Cardiac fibroblast (primary cell): ENCODE results near the gene JOSD1.

Experiments
- DNase-seq, 2 donors: peaks; one replicate each; pipeline versions ENCODE4 v3.0.0 to v3.0.0-alpha.2; 2010; ENCODE audit warnings: low read depth in 2 of 2
- H3K4me3 ChIP-seq, 2 donors: replicated peaks in 1 of 2; 1 replicate in 1 of 2; 2 replicates in 1 of 2; pipeline ENCODE4 v1.5.1; 2011; ENCODE audit warnings: low read depth in 2 of 2, low read length in 2 of 2, mild to moderate bottlenecking in 2 of 2, moderate library complexity in 1 of 2
- TF ChIP-seq, protein P1 (sequence below): IDR thresholded peaks from one replicate; pipeline ENCODE4 v1.5.1; 2011; ENCODE audit warnings: low read depth, mild to moderate bottlenecking, low read length, inconsistent platforms

The JOSD1 gene

DNA sequence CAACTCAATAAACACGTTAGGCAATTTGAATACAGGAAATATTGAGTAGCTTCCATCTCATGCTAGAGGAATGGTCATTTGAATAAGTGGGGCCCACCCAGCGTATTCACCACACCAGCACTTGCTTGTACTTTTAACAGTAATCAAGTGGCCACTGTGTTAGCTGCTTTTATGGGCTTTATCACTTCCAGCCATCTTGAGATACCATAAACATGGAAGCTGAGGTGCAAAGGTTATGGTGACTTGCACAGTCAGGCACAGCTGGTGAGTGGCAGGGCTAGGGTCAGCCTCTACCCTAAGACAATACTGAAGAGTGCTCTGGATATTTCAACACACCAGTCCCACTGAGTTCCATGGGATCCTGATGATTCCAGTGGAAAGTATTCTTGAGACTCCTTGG, 6.7 kb downstream of the JOSD1 start:
- TF ChIP-seq, protein P1, sequence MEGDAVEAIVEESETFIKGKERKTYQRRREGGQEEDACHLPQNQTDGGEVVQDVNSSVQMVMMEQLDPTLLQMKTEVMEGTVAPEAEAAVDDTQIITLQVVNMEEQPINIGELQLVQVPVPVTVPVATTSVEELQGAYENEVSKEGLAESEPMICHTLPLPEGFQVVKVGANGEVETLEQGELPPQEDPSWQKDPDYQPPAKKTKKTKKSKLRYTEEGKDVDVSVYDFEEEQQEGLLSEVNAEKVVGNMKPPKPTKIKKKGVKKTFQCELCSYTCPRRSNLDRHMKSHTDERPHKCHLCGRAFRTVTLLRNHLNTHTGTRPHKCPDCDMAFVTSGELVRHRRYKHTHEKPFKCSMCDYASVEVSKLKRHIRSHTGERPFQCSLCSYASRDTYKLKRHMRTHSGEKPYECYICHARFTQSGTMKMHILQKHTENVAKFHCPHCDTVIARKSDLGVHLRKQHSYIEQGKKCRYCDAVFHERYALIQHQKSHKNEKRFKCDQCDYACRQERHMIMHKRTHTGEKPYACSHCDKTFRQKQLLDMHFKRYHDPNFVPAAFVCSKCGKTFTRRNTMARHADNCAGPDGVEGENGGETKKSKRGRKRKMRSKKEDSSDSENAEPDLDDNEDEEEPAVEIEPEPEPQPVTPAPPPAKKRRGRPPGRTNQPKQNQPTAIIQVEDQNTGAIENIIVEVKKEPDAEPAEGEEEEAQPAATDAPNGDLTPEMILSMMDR, result no peak
- H3K4me3 ChIP-seq, result no peak overlapping the region
- no peak for DNase-seq

DNA sequence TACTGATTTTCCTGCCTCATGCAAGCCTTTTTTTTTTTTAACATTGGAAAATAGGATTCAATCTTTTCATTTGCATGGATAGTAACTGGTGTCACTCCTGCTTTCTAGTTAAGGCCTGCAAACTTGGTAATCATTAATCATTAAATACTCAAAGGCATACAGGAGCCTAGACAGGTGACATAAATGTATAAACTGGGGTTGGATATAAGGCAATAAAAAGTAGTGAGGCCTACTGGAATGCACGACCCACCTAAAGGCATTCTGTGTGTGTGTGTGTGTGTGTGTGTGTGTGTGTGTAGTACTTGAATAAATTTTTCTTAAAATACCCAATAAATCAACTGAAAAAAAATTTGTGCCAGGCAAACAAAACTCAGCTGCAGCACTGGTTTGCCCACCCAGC, 11.1 kb downstream of the JOSD1 start:
- TF ChIP-seq, protein P1, result no peak
- H3K4me3 ChIP-seq, result no peak overlapping the region
- no peak for DNase-seq

- no peak for DNase-seq
- H3K4me3 ChIP-seq, result no peak overlapping the region
- TF ChIP-seq, protein P1, result no peak
These were observed 15.0 kb downstream of the JOSD1 start for GRCh38 chr22:38685761-38686160.

DNA sequence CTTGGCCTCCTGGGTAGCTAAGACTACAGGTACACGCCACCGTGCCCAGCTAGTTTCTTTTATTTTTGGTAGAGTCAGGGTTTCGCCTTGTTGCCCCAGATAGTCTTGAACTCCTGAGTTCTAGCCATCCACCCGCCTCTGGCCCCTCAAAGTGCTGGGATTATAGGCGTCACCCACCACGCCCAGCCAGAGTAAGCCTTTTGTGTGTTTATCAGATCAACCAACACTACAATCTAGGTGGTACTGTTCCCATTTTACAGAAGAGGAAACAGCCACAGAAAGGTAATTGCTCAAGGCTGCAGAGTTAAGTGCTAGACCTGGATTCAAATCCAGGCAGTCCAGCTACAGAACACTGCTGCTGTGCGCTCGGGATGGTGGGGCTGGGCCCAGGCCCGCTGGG, 15.8 kb downstream of the JOSD1 start:
- TF ChIP-seq, protein P1, result no peak
- H3K4me3 ChIP-seq, result no peak overlapping the region
- DNase-seq, result no peak

GRCh38 chr22:38681582-38682335, 19.0 kb downstream of the JOSD1 start, which contains the start of gene TOMM22:
Gene TOMM22 (plus strand): TSS chr22:38681957. CDS start chr22:38681979, 22 bp downstream.
- TF ChIP-seq, protein P1, result peak; percentile 41

DNA sequence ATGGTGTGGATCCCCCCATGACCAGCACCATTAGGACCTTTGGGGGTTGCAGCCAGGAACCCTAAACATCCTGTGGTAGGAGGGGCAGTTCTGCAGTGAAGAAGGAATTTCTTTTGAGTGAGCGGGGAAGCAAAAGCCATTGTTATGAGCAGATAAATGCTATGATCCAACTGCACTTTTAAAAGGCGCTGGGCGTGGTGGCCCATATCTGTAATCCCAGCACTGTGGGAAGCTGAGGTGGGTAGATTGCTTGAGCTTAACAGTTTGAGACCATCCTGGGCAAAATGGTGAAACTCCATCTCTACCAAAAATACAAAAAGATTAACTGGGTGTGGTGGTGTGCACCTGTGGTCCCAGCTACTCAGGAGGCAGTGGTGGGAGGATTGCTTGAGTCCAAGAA, 24.9 kb downstream of the JOSD1 start:
- DNase-seq, result no peak
- no peak overlapping the region for H3K4me3 ChIP-seq
- TF ChIP-seq, protein P1, result no peak

More at GRCh38 chr22:38681582-38682335, 19.0 kb downstream of the JOSD1 start, which contains the start of gene TOMM22:
- peak; percentile 85 to 89 for DNase-seq
- peak within 1 kb of the TSS; percentile 91 to 94 for H3K4me3 ChIP-seq
